ENCODE measurements around the gene RPL7A. TPM values are rescaled to one million over a fixed set of nuclear protein-coding genes. Genes with fewer than 3 reads are reported as not detected.

Gene RPL7A
- total and polyA plus RNA-seq, 2 of the 4 experiments (the other 2 are of a cell fraction) = 3,220 to 4,096 TPM

DNA sequence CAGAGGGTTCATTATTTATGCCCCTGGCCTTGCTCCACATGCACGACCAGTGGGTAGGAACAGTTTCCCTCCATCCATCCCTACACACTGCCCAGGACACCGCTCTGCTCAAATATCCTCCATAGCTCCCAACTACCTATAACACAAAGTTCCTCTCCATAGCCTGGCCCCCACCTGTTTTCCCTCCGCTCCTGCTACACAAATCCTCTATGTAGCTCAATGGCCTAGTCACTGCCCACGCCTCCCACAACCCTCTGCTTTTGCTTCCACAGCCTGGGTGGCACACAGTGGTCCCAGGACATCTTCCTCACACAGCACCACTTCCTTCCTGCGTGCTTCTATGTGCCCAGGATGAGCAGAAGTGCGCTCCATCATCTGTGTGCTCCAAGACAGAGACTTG lies 49.4 kb downstream of the RPL7A start:
- Histone ChIP-seq H3K9me1 (ENCODE audit: insufficient read depth, low read length) (0 out of 2 replicates have a peak, but pooled peaks cover 4% of the 10 kb centered on the region), H2AFZ (replicated peaks; ENCODE audit: low read length, poor library complexity) (no peak overlapping the region), H3K14ac (replicated peaks; ENCODE audit: low read depth, low read length) (no peak overlapping the region), H3K79me1 (ENCODE audit: low read depth in 1 of 2, low read length in 2 of 2) (no peaks in the 10 kb centered on the region), H3K27me3 (ENCODE audit: control insufficient read depth, insufficient read depth, low read length) (peaks cover 30% of the 10 kb centered on the region), H2BK5ac (ENCODE audit: low read depth, low read length, poor library complexity, severe bottlenecking) (no peak overlapping the region), H4K8ac (ENCODE audit: low read depth in 2 of 2, low read length in 2 of 2) (no peak overlapping the region), H3K4ac (ENCODE audit: low read depth, low read length) (no peak overlapping the region), H2AK9ac (replicated peaks; ENCODE audit: low read depth, low read length, poor library complexity) (no peak overlapping the region), H3K18ac (ENCODE audit: low read depth, low read length) (no peak overlapping the region), H4K5ac (ENCODE audit: low read depth, low read length) (no peak overlapping the region), H3K23ac (ENCODE audit: low read depth, low read length) (no peak overlapping the region), H4K20me1 (ENCODE audit: insufficient read depth, low read length) (no peaks in the 10 kb centered on the region), H3K56ac (ENCODE audit: extremely low read depth, insufficient read depth, low read length) (no peak overlapping the region), H2BK15ac (ENCODE audit: low read depth, low read length) (no peak overlapping the region), H3K9ac (ENCODE audit: low read depth, low read length) (no peak overlapping the region), H3K4me2 (ENCODE audit: low read depth, low read length) (no peak overlapping the region), H2AK5ac (ENCODE audit: low read depth, low read length) (no peak overlapping the region), H2BK120ac (ENCODE audit: low read depth, low read length) (no peak overlapping the region), H3K36me3 (ENCODE audit: control insufficient read depth, insufficient read depth, low read length) (peaks cover 1% of the 10 kb centered on the region), H3K4me3 (ENCODE audit: insufficient read depth, low read depth, low read length) (no peak overlapping the region), H4K91ac (ENCODE audit: insufficient read depth, low read depth, low read length) (no peak overlapping the region), H2BK20ac (ENCODE audit: low read depth, low read length) (no peak overlapping the region), H3K9me3 (ENCODE audit: control insufficient read depth, insufficient read depth, low read length) (no peaks in the 10 kb centered on the region), H3K27ac (ENCODE audit: insufficient read depth, low read length) (no peak overlapping the region), H3K4me1 (ENCODE audit: control insufficient read depth, insufficient read depth, low read length) (no peaks in the 10 kb centered on the region)
- dilution Hi-C loops (cut with HindIII; ENCODE audit: low sequenced_read_pairs, unreplicated experiment) (no loop called here), in situ Hi-C loops (cut with MboI; ENCODE audit: low sequenced_read_pairs) (no loop called here), intact Hi-C loops (cut with micrococcal nuclease) (no loop called here)
- 73% methylated on average over 3 of the region's 6 CpGs; no CpG with 5 or more reads in 1 of the 2 experiments for WGBS, 2 experiments (ENCODE audit: extremely low coverage in 2 of 2, insufficient read length in 1 of 2)
- ChIA-PET POLR2A (ENCODE audit: unreplicated experiment) (no interaction called here), CTCF (interaction anchor here (0.6 kb wide), 1 partner anchor 23 kb away, joined by 3 read pairs; no protein-coding TSS in a partner anchor)
- TF ChIP-seq, protein P1, sequence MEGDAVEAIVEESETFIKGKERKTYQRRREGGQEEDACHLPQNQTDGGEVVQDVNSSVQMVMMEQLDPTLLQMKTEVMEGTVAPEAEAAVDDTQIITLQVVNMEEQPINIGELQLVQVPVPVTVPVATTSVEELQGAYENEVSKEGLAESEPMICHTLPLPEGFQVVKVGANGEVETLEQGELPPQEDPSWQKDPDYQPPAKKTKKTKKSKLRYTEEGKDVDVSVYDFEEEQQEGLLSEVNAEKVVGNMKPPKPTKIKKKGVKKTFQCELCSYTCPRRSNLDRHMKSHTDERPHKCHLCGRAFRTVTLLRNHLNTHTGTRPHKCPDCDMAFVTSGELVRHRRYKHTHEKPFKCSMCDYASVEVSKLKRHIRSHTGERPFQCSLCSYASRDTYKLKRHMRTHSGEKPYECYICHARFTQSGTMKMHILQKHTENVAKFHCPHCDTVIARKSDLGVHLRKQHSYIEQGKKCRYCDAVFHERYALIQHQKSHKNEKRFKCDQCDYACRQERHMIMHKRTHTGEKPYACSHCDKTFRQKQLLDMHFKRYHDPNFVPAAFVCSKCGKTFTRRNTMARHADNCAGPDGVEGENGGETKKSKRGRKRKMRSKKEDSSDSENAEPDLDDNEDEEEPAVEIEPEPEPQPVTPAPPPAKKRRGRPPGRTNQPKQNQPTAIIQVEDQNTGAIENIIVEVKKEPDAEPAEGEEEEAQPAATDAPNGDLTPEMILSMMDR (conservative IDR thresholded peaks at IDR 0.05; ENCODE audit: low read depth, low read length) = no peak
- TF ChIP-seq CHD1 (IDR thresholded peaks at IDR 0.05; ENCODE audit: low read depth, low read length) = no peak
- no peak for TF ChIP-seq MAFK (IDR thresholded peaks at IDR 0.05; ENCODE audit: low read depth, low read length)
- TF ChIP-seq MXI1 (IDR thresholded peaks at IDR 0.05; ENCODE audit: borderline replicate concordance, low read depth, low read length) = no peak
- TF ChIP-seq RCOR1 (IDR thresholded peaks at IDR 0.05; ENCODE audit: insufficient replicate concordance, low read length) = no peak
- TF ChIP-seq FOS (IDR thresholded peaks at IDR 0.05; ENCODE audit: low read depth, low read length) = no peak
- DNase-seq (no peak), ATAC-seq (ENCODE audit: low read depth) (no peak)
- BruUV-seq (replicated peaks) = no TSS peak

All from IMR-90 (cell line).